Measurements from ENCODE around the gene PAGE2.
"Not testable (repeated sequence)": the region's sequence is repeated elsewhere in the genome, so short reads cannot be mapped to it uniquely, and the experiment has no call there.

The PAGE2 gene

GRCh38 chrX:55088795-55089489 is at the start of gene PAGE2:
TSS of gene PAGE2 (plus strand) at chrX:55089018. CDS start at chrX:55090021, 1,003 bp downstream.
- no peaks in the 10 kb centered on the region for H3K9me2 ChIP-seq (replicated peaks; ENCODE audit: low read depth, low read length)
- H3K9me3 ChIP-seq (ENCODE audit: insufficient read depth, low read depth, low read length), result no peaks in the 10 kb centered on the region
- H2AFZ ChIP-seq (ENCODE audit: low read length), result no peak within 1 kb of the TSS
- H4K20me1 ChIP-seq (ENCODE audit: insufficient read depth, low read length, poor library complexity, severe bottlenecking), result no peaks in the 10 kb centered on the region
- TF ChIP-seq EZH2phosphoT487 (IDR thresholded peaks at IDR 0.05; ENCODE audit: borderline replicate concordance) (no peak), CTCF (conservative IDR thresholded peaks at IDR 0.05; ENCODE audit: low read length) (no peak)
- H3F3A ChIP-seq (ENCODE audit: low read depth), result no peaks in the 10 kb centered on the region
- H3K4me2 ChIP-seq (ENCODE audit: low read depth, low read length, poor library complexity, severe bottlenecking), result no peak within 1 kb of the TSS
- no peaks in the 10 kb centered on the region for H3K36me3 ChIP-seq (ENCODE audit: insufficient read depth, low read length)
- H3K27me3 ChIP-seq (ENCODE audit: insufficient read depth, low read length, poor library complexity, severe bottlenecking), result no peaks in the 10 kb centered on the region
- no peak within 1 kb of the TSS for H3K4me3 ChIP-seq (ENCODE audit: low read length, poor library complexity, severe bottlenecking)
- H3K4me1 ChIP-seq (ENCODE audit: insufficient read depth, low read length, poor library complexity, severe bottlenecking), result no peaks in the 10 kb centered on the region
- H3K9ac ChIP-seq (ENCODE audit: low read depth, low read length, poor library complexity, severe bottlenecking), result no peak within 1 kb of the TSS
- no peaks in the 10 kb centered on the region for H3K79me2 ChIP-seq (ENCODE audit: insufficient read depth, low read length)

- Histone ChIP-seq H3K9ac (ENCODE audit: low read depth, low read length, poor library complexity, severe bottlenecking) (no peak overlapping the region), H3K79me2 (ENCODE audit: insufficient read depth, low read length) (no peaks in the 10 kb centered on the region), H4K20me1 (ENCODE audit: insufficient read depth, low read length, poor library complexity, severe bottlenecking) (no peaks in the 10 kb centered on the region), H3K9me2 (replicated peaks; ENCODE audit: low read depth, low read length) (no peaks in the 10 kb centered on the region), H3K36me3 (ENCODE audit: insufficient read depth, low read length) (no peaks in the 10 kb centered on the region), H2AFZ (ENCODE audit: low read length) (no peak overlapping the region), H3K4me3 (ENCODE audit: low read length, poor library complexity, severe bottlenecking) (no peak overlapping the region), H3K4me1 (ENCODE audit: insufficient read depth, low read length, poor library complexity, severe bottlenecking) (no peaks in the 10 kb centered on the region), H3F3A (ENCODE audit: low read depth) (no peaks in the 10 kb centered on the region), H3K9me3 (ENCODE audit: insufficient read depth, low read depth, low read length) (no peaks in the 10 kb centered on the region), H3K4me2 (ENCODE audit: low read depth, low read length, poor library complexity, severe bottlenecking) (no peak overlapping the region), H3K27me3 (ENCODE audit: insufficient read depth, low read length, poor library complexity, severe bottlenecking) (no peaks in the 10 kb centered on the region)
- no peak for TF ChIP-seq CTCF (conservative IDR thresholded peaks at IDR 0.05; ENCODE audit: low read length)
- TF ChIP-seq EZH2phosphoT487 (IDR thresholded peaks at IDR 0.05; ENCODE audit: borderline replicate concordance), result no peak
Observed at GRCh38 chrX:55039471-55039870, 49.3 kb upstream of the PAGE2 start.

- Histone ChIP-seq H3K9me3 (ENCODE audit: insufficient read depth, low read depth, low read length) (no peaks in the 10 kb centered on the region), H3K27me3 (ENCODE audit: insufficient read depth, low read length, poor library complexity, severe bottlenecking) (no peaks in the 10 kb centered on the region), H3K4me3 (ENCODE audit: low read length, poor library complexity, severe bottlenecking) (no peak overlapping the region), H3K9me2 (replicated peaks; ENCODE audit: low read depth, low read length) (no peaks in the 10 kb centered on the region), H3K4me1 (ENCODE audit: insufficient read depth, low read length, poor library complexity, severe bottlenecking) (no peaks in the 10 kb centered on the region), H2AFZ (ENCODE audit: low read length) (no peak overlapping the region), H4K20me1 (ENCODE audit: insufficient read depth, low read length, poor library complexity, severe bottlenecking) (no peaks in the 10 kb centered on the region), H3F3A (ENCODE audit: low read depth) (no peaks in the 10 kb centered on the region), H3K9ac (ENCODE audit: low read depth, low read length, poor library complexity, severe bottlenecking) (no peak overlapping the region), H3K79me2 (ENCODE audit: insufficient read depth, low read length) (no peaks in the 10 kb centered on the region), H3K36me3 (ENCODE audit: insufficient read depth, low read length) (no peaks in the 10 kb centered on the region), H3K4me2 (ENCODE audit: low read depth, low read length, poor library complexity, severe bottlenecking) (no peak overlapping the region)
- TF ChIP-seq EZH2phosphoT487 (IDR thresholded peaks at IDR 0.05; ENCODE audit: borderline replicate concordance) (no peak), CTCF (conservative IDR thresholded peaks at IDR 0.05; ENCODE audit: low read length) (no peak)
Observed at GRCh38 chrX:55041514-55041913, 47.3 kb upstream of the PAGE2 start.

- not testable (repeated sequence) for H3K9ac ChIP-seq (ENCODE audit: low read depth, low read length, poor library complexity, severe bottlenecking); H3K9me3 ChIP-seq (ENCODE audit: insufficient read depth, low read depth, low read length); H3K4me2 ChIP-seq (ENCODE audit: low read depth, low read length, poor library complexity, severe bottlenecking); H3K79me2 ChIP-seq (ENCODE audit: insufficient read depth, low read length); H3F3A ChIP-seq (ENCODE audit: low read depth); H3K36me3 ChIP-seq (ENCODE audit: insufficient read depth, low read length); H2AFZ ChIP-seq (ENCODE audit: low read length); H3K27me3 ChIP-seq (ENCODE audit: insufficient read depth, low read length, poor library complexity, severe bottlenecking); H3K4me1 ChIP-seq (ENCODE audit: insufficient read depth, low read length, poor library complexity, severe bottlenecking); H3K4me3 ChIP-seq (ENCODE audit: low read length, poor library complexity, severe bottlenecking); H4K20me1 ChIP-seq (ENCODE audit: insufficient read depth, low read length, poor library complexity, severe bottlenecking); H3K9me2 ChIP-seq (replicated peaks; ENCODE audit: low read depth, low read length)
Observed at GRCh38 chrX:55050599-55050998, 38.2 kb upstream of the PAGE2 start.

Data from Loucy (cell line).